ENCODE data around the gene FNDC3B. TPM values are rescaled to one million over a fixed set of nuclear protein-coding genes. Genes with fewer than 3 reads are reported as not detected.
"Not testable (repeated sequence)": the region's sequence is repeated elsewhere in the genome, so short reads cannot be mapped to it uniquely, and the experiment has no call there.

Gene FNDC3B
- total RNA-seq, 2 experiments from 2014 or later: 9.2 to 13.5 TPM

DNA sequence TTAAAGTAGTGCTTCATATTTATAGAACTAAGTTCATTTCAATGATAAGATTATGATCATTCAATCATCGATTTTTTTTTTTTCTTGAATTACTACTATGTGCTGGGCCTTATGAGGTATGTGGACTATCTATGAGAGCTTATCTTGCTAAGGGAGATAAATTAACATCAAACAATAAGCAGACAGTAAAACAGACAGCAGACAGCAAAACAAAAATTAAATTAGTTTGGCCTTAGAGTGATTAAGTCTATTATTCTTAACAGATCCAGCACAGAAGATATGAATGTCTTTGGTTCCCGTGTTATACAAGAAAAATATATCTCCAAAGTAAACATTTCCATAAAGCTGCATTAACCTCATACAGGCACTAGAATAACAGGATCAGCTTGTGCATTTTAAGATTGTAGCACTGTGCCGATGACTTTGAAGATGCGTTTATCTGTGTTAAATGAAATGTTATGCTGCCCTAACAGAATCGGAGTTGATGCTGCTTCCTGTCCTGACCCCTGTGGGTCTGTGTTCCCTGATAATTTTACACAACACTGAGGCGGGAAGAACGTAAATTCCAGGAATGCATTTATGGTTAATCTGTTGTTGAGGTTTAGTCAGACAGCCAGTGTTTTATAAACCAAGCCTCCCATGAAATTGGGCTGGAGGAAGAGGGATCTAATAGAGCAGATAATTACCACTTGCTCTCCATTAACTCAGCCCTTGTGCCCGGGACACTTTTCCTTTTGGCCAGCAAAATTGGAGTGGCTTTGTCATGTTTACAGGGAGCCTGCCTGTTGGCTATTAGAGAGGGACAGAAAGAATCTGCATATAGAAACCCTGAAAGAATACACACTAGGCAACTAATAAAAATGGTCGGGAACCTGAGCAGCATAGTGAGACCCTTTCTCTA lies 328.1 kb downstream of the FNDC3B start:
- Mint-ChIP-seq H3K4me3 (no peak overlapping the region), H3K27me3 (ENCODE audit: low read depth) (no peaks in the 10 kb centered on the region), H3K36me3 (ENCODE audit: low read depth) (peaks cover 13% of the 10 kb centered on the region), H3K9me3 (no peaks in the 10 kb centered on the region), H3K4me1 (ENCODE audit: low read depth) (no peaks in the 10 kb centered on the region), H3K27ac (no peak overlapping the region)
- CTCF ChIA-PET: no interaction called here
- no peak for DNase-seq
- intact Hi-C loops (cut with micrococcal nuclease): no loop called here

- H3K9me3 Mint-ChIP-seq: not testable (repeated sequence)
Measured at GRCh38 chr3:172368556-172368955, 329.2 kb downstream of the FNDC3B start.

DNA sequence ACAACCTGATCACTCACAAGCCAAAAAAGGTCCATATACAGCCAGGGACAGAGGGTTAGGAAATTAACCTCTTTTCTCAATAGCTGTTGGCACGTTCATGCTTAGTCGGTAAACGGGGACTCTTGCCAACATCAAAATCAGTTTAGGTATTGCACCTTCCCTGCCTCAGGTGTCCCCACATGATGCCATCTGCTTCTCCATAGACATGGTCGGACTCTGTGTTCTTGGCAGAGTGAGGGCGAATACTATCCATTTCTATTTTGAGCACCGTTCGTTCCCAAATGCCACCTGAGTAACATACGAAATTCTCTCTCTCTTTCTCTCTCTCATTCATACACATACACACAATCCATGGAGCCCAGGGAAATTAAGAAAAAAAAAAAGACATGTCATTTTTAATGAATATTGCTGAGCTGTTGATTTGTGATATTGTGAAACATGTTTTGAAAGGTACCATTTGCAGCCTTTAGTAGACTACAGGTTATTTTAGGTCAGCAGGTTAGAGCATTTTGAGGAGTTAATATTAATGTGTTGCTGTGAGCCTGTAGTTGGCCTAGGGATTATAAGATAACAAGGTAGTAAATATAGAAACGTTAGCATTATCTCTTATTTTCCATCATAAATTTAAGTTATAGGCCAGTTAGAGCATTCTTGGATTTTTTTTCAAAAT lies 330.3 kb downstream of the FNDC3B start:
- intact Hi-C loops (cut with micrococcal nuclease): no loop called here
- no peaks in the 10 kb centered on the region for H3K27me3 Mint-ChIP-seq (ENCODE audit: low read depth)
- CTCF ChIA-PET: interaction anchor here (0.6 kb wide), 1 partner anchor 241 kb away, joined by 3 read pairs; no protein-coding TSS in a partner anchor
- no peaks in the 10 kb centered on the region for H3K9me3 Mint-ChIP-seq
- no peaks in the 10 kb centered on the region for H3K4me1 Mint-ChIP-seq (ENCODE audit: low read depth)
- H3K27ac Mint-ChIP-seq: no peak overlapping the region
- peaks cover 8% of the 10 kb centered on the region for H3K36me3 Mint-ChIP-seq (ENCODE audit: low read depth)
- H3K4me3 Mint-ChIP-seq: no peak overlapping the region
- no peak for DNase-seq

More at GRCh38 chr3:172368556-172368955, 329.2 kb downstream of the FNDC3B start:
- intact Hi-C loops (cut with micrococcal nuclease); H3K4me3 Mint-ChIP-seq; DNase-seq; H3K27me3 Mint-ChIP-seq (ENCODE audit: low read depth); H3K36me3 Mint-ChIP-seq (ENCODE audit: low read depth); H3K27ac Mint-ChIP-seq; H3K4me1 Mint-ChIP-seq (ENCODE audit: low read depth): not testable (repeated sequence)
- CTCF ChIA-PET: interaction anchor here (1.2 kb wide), 1 partner anchor 36 kb away, joined by 6 read pairs; no protein-coding TSS in a partner anchor

GRCh38 chr3:172370419-172370818 lies 331.0 kb downstream of the FNDC3B start:
- H3K9me3 Mint-ChIP-seq: no peaks in the 10 kb centered on the region
- intact Hi-C loops (cut with micrococcal nuclease): no loop called here
- H3K4me1 Mint-ChIP-seq (ENCODE audit: low read depth): no peaks in the 10 kb centered on the region
- no peak overlapping the region for H3K27ac Mint-ChIP-seq
- no peak overlapping the region for H3K4me3 Mint-ChIP-seq
- H3K36me3 Mint-ChIP-seq (ENCODE audit: low read depth): peaks cover 8% of the 10 kb centered on the region
- CTCF ChIA-PET: interaction anchor here (0.6 to 1.0 kb wide), 2 partner anchors 110 to 240 kb away, joined by 3 read pairs; no protein-coding TSS in a partner anchor
- H3K27me3 Mint-ChIP-seq (ENCODE audit: low read depth): no peaks in the 10 kb centered on the region
- no peak for DNase-seq

DNA sequence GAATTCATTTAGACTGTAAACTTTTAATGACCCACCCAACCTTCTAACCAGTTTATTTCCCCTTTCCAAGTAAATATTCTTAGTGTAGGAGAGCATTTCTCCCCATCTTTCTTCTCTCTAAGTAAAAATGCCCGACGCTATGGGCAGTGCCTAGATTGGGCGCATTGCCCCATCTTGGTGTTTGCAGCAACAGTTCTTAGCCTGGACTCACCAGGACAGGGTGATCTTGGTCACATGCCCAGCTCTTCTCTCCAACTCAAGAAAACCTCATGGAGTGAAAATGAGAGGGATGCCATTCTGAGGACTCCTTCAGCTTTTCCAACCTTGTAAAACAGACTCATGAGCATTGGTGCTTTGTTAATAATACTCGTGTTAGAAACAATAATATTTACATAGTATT lies 332.2 kb downstream of the FNDC3B start:
- H3K4me3 Mint-ChIP-seq: no peak overlapping the region
- no peaks in the 10 kb centered on the region for H3K27me3 Mint-ChIP-seq (ENCODE audit: low read depth)
- CTCF ChIA-PET: no interaction called here

DNA sequence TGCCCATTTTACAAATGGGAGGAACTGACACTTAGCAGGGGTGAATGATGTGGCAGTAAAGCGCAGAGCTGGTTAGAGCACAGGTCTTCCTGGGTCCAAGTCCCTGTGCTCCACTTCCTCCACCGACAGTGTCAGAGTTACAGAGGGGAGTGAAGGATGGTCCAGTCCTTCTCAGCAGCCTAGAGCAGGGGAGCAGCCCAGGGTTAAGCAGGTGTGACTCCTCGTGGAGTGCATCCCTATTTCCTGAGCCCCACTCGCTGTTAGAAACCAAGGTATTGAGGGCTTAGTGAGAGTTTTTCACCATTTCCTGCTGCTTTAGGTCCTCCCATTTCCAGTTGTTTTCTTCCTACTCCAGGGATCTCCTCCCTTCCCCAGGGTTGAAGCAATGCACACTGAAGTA lies 333.5 kb downstream of the FNDC3B start:
- Mint-ChIP-seq H3K4me3 (no peak overlapping the region), H3K9me3 (no peaks in the 10 kb centered on the region), H3K4me1 (ENCODE audit: low read depth) (no peaks in the 10 kb centered on the region), H3K27me3 (ENCODE audit: low read depth) (no peaks in the 10 kb centered on the region), H3K36me3 (ENCODE audit: low read depth) (peaks cover 13% of the 10 kb centered on the region), H3K27ac (no peak overlapping the region)
- CTCF ChIA-PET: no interaction called here
- DNase-seq: no peak
- intact Hi-C loops (cut with micrococcal nuclease): no loop called here

More for the DNA sequence above, 332.2 kb downstream of the FNDC3B start:
- Mint-ChIP-seq H3K27ac (no peak overlapping the region), H3K4me1 (ENCODE audit: low read depth) (no peaks in the 10 kb centered on the region), H3K9me3 (no peaks in the 10 kb centered on the region), H3K36me3 (ENCODE audit: low read depth) (peaks cover 9% of the 10 kb centered on the region)
- DNase-seq: no peak
- intact Hi-C loops (cut with micrococcal nuclease): no loop called here

DNA sequence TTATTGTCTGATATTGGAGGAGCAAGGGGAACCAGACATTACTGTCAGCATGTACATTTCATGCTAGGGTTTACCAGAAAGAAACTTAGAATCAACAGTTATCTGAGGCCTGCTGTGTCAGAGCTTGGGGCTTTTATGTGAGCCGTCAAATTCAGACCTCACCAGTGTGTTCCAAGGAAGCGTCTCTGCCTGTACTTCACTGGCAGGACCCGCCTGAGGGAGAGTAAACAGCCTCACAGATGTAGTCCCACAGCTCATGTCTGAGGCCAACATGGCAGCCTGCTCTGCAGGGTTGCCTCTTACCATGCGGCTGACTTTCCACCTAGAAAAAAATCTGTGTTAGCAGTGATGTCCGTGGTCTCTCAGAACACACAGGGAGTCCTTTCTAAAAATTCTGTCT lies 334.5 kb downstream of the FNDC3B start:
- intact Hi-C loops (cut with micrococcal nuclease): no loop called here

GRCh38 chr3:172375206-172375850 lies 335.9 kb downstream of the FNDC3B start:
- Mint-ChIP-seq H3K27ac (no peak overlapping the region), H3K27me3 (ENCODE audit: low read depth) (no peaks in the 10 kb centered on the region), H3K36me3 (ENCODE audit: low read depth) (peaks cover 36% of the 10 kb centered on the region), H3K9me3 (no peaks in the 10 kb centered on the region), H3K4me3 (no peak overlapping the region), H3K4me1 (ENCODE audit: low read depth) (no peaks in the 10 kb centered on the region)
- no peak for DNase-seq
- CTCF ChIA-PET: interaction anchor here (1.0 kb wide), 1 partner anchor 34 kb away, joined by 3 read pairs; no protein-coding TSS in a partner anchor
- intact Hi-C loops (cut with micrococcal nuclease): no loop called here

More for the DNA sequence above, 334.5 kb downstream of the FNDC3B start:
- Mint-ChIP-seq H3K36me3 (ENCODE audit: low read depth) (peaks cover 23% of the 10 kb centered on the region), H3K27me3 (ENCODE audit: low read depth) (no peaks in the 10 kb centered on the region), H3K27ac (no peak overlapping the region), H3K4me1 (ENCODE audit: low read depth) (no peaks in the 10 kb centered on the region), H3K9me3 (no peaks in the 10 kb centered on the region), H3K4me3 (no peak overlapping the region)
- CTCF ChIA-PET: no interaction called here
- no peak for DNase-seq

- no peaks in the 10 kb centered on the region for H3K4me1 Mint-ChIP-seq (ENCODE audit: low read depth)
- no peaks in the 10 kb centered on the region for H3K27me3 Mint-ChIP-seq (ENCODE audit: low read depth)
- CTCF ChIA-PET: interaction anchor here (0.7 kb wide), 2 partner anchors 432 to 1670 kb away, joined by 4 read pairs; no protein-coding TSS in a partner anchor
- no peaks in the 10 kb centered on the region for H3K9me3 Mint-ChIP-seq
- no peak for DNase-seq
- no peak overlapping the region for H3K27ac Mint-ChIP-seq
- intact Hi-C loops (cut with micrococcal nuclease): no loop called here
- H3K36me3 Mint-ChIP-seq (ENCODE audit: low read depth): peaks cover 46% of the 10 kb centered on the region
- no peak overlapping the region for H3K4me3 Mint-ChIP-seq
Measured at GRCh38 chr3:172376402-172376801, 337.0 kb downstream of the FNDC3B start.

DNA sequence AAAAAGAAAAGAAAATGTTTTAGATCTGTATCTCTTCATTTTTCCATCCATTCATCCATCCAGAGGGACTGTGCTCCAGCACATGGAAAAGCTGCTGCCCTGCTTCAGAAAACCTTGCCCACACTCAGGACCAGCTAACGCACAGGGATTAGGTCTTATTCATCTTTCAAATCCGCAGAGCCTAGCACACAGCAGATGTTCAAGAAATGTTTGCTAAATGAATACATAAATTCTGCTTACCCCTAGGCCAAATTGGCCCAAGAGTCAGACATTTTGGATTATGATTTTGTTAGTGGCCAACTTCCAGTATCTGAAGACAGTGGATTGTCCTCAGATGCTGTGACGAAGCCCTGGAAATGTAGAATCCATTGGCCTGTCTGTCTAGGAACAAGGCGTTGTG lies 337.5 kb downstream of the FNDC3B start:
- Mint-ChIP-seq H3K36me3 (ENCODE audit: low read depth) (peaks cover 51% of the 10 kb centered on the region), H3K27ac (no peak overlapping the region), H3K27me3 (ENCODE audit: low read depth) (no peaks in the 10 kb centered on the region), H3K4me3 (no peak overlapping the region), H3K9me3 (no peaks in the 10 kb centered on the region), H3K4me1 (ENCODE audit: low read depth) (no peaks in the 10 kb centered on the region)
- intact Hi-C loops (cut with micrococcal nuclease): no loop called here
- CTCF ChIA-PET: interaction anchor here (0.7 kb wide), 2 partner anchors 431 to 1671 kb away, joined by 4 read pairs; no protein-coding TSS in a partner anchor
- DNase-seq: no peak

DNA sequence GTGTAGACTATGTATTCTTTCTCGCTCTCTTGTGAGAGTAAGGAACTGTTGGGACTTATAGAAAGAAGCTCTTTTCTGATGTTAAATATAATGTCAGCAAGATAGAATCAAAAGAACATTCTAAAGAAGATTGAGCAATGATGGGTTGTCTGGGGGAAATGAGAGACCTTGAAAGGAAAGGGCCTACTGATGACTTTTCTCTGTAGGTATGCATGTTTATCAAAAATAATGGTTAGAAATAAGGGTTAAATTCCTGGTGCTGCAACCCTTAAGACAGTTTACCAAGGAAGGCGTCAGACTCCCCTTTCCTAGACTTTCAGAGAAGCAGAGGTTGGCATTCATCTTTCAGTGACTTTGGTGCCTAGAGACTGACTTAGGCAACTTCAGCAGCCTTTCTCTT lies 339.1 kb downstream of the FNDC3B start:
- DNase-seq: no peak
- Mint-ChIP-seq H3K9me3 (no peaks in the 10 kb centered on the region), H3K27ac (no peak overlapping the region), H3K4me3 (no peak overlapping the region), H3K27me3 (ENCODE audit: low read depth) (no peaks in the 10 kb centered on the region), H3K36me3 (ENCODE audit: low read depth) (peaks cover 61% of the 10 kb centered on the region), H3K4me1 (ENCODE audit: low read depth) (no peaks in the 10 kb centered on the region)
- intact Hi-C loops (cut with micrococcal nuclease): no loop called here
- CTCF ChIA-PET: no interaction called here

DNA sequence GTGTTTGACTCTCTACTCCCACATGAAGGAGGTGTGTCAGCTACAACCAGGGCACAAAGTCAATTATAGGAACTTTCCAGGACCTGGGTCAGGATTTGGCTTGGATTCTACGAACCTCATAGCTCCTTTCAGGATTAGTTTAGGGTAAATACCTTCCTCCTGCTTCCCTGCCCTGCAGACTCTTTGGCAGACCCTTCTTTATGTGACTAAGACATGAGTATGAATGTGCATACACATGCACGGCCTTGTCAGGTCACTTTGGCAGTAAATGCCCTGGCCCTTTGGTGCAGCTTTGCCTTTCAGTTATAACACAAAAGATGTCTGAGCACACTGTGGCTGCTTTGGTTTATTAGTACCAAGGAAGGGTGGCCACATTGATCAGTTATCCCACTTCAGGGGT lies 340.0 kb downstream of the FNDC3B start:
- no peaks in the 10 kb centered on the region for H3K4me1 Mint-ChIP-seq (ENCODE audit: low read depth)
- no peak overlapping the region for H3K4me3 Mint-ChIP-seq
- H3K36me3 Mint-ChIP-seq (ENCODE audit: low read depth): peaks cover 58% of the 10 kb centered on the region
- CTCF ChIA-PET: interaction anchor here (0.6 kb wide), 1 partner anchor 46 kb away, joined by 3 read pairs; no protein-coding TSS in a partner anchor
- no peaks in the 10 kb centered on the region for H3K27me3 Mint-ChIP-seq (ENCODE audit: low read depth)
- no peak overlapping the region for H3K27ac Mint-ChIP-seq
- intact Hi-C loops (cut with micrococcal nuclease): no loop called here
- no peak for DNase-seq
- H3K9me3 Mint-ChIP-seq: no peaks in the 10 kb centered on the region
